ENCODE results near the gene FAM200C. TPM values are rescaled to one million over a fixed set of nuclear protein-coding genes. Genes with fewer than 3 reads are reported as not detected.

FAM200C gene
- total and polyA plus RNA-seq, 2 of the 13 experiments (the other 11 are each of a cell fraction or from before 2014, with no cell fraction given): 3.2 to 4.7 TPM

DNA sequence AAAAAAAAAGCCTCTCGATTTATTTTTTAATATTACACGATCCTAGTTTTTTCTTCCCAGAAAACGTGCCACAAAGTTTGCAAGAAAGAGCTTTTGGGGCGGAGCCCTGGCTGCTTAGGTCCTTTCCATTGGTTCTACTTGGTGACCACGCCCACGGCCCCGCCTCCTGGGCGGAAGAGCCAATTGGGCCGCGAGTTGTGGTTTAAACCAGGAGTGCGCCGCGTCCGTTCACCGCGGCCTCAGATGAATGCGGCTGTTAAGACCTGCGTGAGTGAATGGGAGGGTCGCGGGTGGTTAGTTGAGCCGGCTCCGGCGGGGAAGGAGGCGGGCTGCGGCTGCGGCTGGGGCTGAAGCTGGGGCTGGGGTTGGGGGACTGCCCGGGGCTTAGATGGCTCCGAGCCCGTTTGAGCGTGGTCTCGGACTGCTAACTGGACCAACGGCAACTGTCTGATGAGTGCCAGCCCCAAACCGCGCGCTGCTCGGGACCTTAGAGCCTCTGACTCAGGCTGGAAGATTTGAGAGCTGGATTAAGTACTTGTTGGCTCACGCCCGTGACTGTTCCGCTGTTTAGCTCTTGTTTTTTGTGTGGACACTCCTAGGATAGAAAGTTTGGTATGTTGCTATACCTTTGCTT is 21.9 kb upstream of the FAM200C start, which contains the start of gene PTTG1 (continued):
- TF ChIP-seq, protein P1, sequence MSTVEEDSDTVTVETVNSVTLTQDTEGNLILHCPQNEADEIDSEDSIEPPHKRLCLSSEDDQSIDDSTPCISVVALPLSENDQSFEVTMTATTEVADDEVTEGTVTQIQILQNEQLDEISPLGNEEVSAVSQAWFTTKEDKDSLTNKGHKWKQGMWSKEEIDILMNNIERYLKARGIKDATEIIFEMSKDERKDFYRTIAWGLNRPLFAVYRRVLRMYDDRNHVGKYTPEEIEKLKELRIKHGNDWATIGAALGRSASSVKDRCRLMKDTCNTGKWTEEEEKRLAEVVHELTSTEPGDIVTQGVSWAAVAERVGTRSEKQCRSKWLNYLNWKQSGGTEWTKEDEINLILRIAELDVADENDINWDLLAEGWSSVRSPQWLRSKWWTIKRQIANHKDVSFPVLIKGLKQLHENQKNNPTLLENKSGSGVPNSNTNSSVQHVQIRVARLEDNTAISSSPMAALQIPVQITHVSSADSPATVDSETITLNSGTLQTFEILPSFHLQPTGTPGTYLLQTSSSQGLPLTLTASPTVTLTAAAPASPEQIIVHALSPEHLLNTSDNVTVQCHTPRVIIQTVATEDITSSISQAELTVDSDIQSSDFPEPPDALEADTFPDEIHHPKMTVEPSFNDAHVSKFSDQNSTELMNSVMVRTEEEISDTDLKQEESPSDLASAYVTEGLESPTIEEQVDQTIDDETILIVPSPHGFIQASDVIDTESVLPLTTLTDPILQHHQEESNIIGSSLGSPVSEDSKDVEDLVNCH (CRISPR knock-in tag; IDR thresholded peaks at IDR 0.05): no peak
- TF ChIP-seq TCF7 (IDR thresholded peaks at IDR 0.05; ENCODE audit: low read depth): no peak
- TF ChIP-seq, protein P2, sequence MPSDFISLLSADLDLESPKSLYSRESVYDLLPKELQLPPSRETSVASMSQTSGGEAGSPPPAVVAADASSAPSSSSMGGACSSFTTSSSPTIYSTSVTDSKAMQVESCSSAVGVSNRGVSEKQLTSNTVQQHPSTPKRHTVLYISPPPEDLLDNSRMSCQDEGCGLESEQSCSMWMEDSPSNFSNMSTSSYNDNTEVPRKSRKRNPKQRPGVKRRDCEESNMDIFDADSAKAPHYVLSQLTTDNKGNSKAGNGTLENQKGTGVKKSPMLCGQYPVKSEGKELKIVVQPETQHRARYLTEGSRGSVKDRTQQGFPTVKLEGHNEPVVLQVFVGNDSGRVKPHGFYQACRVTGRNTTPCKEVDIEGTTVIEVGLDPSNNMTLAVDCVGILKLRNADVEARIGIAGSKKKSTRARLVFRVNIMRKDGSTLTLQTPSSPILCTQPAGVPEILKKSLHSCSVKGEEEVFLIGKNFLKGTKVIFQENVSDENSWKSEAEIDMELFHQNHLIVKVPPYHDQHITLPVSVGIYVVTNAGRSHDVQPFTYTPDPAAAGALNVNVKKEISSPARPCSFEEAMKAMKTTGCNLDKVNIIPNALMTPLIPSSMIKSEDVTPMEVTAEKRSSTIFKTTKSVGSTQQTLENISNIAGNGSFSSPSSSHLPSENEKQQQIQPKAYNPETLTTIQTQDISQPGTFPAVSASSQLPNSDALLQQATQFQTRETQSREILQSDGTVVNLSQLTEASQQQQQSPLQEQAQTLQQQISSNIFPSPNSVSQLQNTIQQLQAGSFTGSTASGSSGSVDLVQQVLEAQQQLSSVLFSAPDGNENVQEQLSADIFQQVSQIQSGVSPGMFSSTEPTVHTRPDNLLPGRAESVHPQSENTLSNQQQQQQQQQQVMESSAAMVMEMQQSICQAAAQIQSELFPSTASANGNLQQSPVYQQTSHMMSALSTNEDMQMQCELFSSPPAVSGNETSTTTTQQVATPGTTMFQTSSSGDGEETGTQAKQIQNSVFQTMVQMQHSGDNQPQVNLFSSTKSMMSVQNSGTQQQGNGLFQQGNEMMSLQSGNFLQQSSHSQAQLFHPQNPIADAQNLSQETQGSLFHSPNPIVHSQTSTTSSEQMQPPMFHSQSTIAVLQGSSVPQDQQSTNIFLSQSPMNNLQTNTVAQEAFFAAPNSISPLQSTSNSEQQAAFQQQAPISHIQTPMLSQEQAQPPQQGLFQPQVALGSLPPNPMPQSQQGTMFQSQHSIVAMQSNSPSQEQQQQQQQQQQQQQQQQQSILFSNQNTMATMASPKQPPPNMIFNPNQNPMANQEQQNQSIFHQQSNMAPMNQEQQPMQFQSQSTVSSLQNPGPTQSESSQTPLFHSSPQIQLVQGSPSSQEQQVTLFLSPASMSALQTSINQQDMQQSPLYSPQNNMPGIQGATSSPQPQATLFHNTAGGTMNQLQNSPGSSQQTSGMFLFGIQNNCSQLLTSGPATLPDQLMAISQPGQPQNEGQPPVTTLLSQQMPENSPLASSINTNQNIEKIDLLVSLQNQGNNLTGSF (CRISPR knock-in tag; IDR thresholded peaks at IDR 0.05): no peak
- no peak for TF ChIP-seq PHF21A (CRISPR knock-in tag; IDR thresholded peaks at IDR 0.05)
- TF ChIP-seq KLF13 (CRISPR knock-in tag; IDR thresholded peaks at IDR 0.05): no peak
- TF ChIP-seq, protein P3, sequence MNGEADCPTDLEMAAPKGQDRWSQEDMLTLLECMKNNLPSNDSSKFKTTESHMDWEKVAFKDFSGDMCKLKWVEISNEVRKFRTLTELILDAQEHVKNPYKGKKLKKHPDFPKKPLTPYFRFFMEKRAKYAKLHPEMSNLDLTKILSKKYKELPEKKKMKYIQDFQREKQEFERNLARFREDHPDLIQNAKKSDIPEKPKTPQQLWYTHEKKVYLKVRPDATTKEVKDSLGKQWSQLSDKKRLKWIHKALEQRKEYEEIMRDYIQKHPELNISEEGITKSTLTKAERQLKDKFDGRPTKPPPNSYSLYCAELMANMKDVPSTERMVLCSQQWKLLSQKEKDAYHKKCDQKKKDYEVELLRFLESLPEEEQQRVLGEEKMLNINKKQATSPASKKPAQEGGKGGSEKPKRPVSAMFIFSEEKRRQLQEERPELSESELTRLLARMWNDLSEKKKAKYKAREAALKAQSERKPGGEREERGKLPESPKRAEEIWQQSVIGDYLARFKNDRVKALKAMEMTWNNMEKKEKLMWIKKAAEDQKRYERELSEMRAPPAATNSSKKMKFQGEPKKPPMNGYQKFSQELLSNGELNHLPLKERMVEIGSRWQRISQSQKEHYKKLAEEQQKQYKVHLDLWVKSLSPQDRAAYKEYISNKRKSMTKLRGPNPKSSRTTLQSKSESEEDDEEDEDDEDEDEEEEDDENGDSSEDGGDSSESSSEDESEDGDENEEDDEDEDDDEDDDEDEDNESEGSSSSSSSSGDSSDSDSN (CRISPR knock-in tag; IDR thresholded peaks at IDR 0.05): peak; percentile 34; the same call in 1 of the 2 replicates
- TF ChIP-seq ZNF747 (CRISPR knock-in tag; IDR thresholded peaks at IDR 0.05; ENCODE audit: borderline replicate concordance): no peak; the same call in 1 of the 2 replicates
- no peak for TF ChIP-seq MYNN (CRISPR knock-in tag; IDR thresholded peaks at IDR 0.05; ENCODE audit: low read depth)
- TF ChIP-seq SAP130 (CRISPR knock-in tag; IDR thresholded peaks at IDR 0.05; ENCODE audit: low read depth): peak; percentile 93
- TF ChIP-seq, protein P4, sequence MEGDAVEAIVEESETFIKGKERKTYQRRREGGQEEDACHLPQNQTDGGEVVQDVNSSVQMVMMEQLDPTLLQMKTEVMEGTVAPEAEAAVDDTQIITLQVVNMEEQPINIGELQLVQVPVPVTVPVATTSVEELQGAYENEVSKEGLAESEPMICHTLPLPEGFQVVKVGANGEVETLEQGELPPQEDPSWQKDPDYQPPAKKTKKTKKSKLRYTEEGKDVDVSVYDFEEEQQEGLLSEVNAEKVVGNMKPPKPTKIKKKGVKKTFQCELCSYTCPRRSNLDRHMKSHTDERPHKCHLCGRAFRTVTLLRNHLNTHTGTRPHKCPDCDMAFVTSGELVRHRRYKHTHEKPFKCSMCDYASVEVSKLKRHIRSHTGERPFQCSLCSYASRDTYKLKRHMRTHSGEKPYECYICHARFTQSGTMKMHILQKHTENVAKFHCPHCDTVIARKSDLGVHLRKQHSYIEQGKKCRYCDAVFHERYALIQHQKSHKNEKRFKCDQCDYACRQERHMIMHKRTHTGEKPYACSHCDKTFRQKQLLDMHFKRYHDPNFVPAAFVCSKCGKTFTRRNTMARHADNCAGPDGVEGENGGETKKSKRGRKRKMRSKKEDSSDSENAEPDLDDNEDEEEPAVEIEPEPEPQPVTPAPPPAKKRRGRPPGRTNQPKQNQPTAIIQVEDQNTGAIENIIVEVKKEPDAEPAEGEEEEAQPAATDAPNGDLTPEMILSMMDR (CRISPR knock-in tag; IDR thresholded peaks at IDR 0.05): peak; percentile 19
- no peak for TF ChIP-seq ZNF343 (CRISPR knock-in tag; IDR thresholded peaks at IDR 0.05)
- no peak for TF ChIP-seq CCAR2 (optimal IDR thresholded peaks at IDR 0.05; ENCODE audit: low read depth, low read length)
- peak; percentile 51; the same call in 1 of the 2 replicates for TF ChIP-seq ZNF317 (CRISPR knock-in tag; IDR thresholded peaks at IDR 0.05)
- TF ChIP-seq MXI1 (IDR thresholded peaks at IDR 0.05; ENCODE audit: borderline replicate concordance, low read depth, low read length): peak; percentile 83; the same call in 1 of the 3 replicates
- TF ChIP-seq ZNF878 (CRISPR knock-in tag; IDR thresholded peaks at IDR 0.05): 0 out of 2 replicates have a peak, but pooled peaks have one; percentile 50

Measured in HepG2 (cell line).